ENCODE data around the gene COLEC12.

DNA sequence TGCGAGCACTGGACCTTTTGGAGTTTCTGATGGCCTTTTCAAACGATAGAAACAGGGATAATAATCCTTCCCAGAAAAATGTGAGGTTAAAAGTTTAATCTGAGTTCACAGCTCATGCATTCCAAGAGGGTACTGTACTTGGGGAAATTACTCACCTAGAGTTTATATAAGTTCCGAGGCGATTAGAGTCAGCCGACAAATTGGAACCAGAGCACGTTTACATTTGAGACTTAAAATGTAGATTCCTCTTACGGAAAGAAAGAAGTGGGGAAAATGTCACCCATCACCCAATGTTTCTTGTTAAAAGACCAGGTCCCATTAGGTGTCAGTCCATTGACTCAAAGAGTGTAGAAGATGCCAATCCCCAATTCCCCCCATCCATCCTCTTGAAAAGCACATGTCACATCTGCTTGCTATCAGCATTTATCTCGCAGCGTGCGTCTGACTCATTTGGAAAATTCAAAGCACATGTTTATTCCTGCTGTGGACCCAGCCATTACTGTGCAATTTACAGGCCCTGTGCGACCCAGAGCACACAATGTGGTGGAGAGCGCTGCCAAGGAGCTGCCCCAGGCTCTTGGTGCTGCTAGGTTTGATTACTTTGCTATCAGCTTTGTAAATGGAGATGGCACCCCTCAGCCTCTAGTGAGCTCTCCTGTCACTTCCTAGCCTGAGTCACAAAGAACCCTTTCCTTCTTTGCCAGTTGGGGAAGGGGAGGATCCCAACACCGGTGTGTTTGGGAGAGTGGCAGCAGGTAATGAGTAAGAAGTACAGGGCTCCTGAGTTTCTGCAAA lies 104.8 kb downstream of the COLEC12 start:
- TF ChIP-seq CTCF (IDR thresholded peaks at IDR 0.05) (no peak), POLR2A (IDR thresholded peaks at IDR 0.05) (no peak)
